ENCODE data around the gene MIER2.
"Not testable (repeated sequence)": the region's sequence is repeated elsewhere in the genome, so short reads cannot be mapped to it uniquely, and the experiment has no call there.

Gene MIER2

GRCh38 chr19:344625-345319 lies at the start of gene MIER2:
TSS of gene MIER2 (minus strand) at chr19:344796. CDS start at chr19:344782, 14 bp downstream.
- DNase-seq (ENCODE audit: low read depth) = peak; percentile 71

GRCh38 chr19:393560-393959 lies 49.0 kb upstream of the MIER2 start:
- DNase-seq (ENCODE audit: low read depth) = not testable (repeated sequence)

GRCh38 chr19:392375-392970 lies 47.9 kb upstream of the MIER2 start:
- DNase-seq (ENCODE audit: low read depth) = no peak

- DNase-seq (ENCODE audit: low read depth) = no peak
Measured at GRCh38 chr19:391726-392374, 47.3 kb upstream of the MIER2 start.

GRCh38 chr19:391207-391557 lies 46.6 kb upstream of the MIER2 start:
- no peak for DNase-seq (ENCODE audit: low read depth)

- DNase-seq (ENCODE audit: low read depth) = no peak
Measured at GRCh38 chr19:390386-391206, 46.0 kb upstream of the MIER2 start.

GRCh38 chr19:389935-390289 lies 45.3 kb upstream of the MIER2 start:
- DNase-seq (ENCODE audit: low read depth) = no peak

GRCh38 chr19:389255-389934 lies 44.8 kb upstream of the MIER2 start:
- no peak for DNase-seq (ENCODE audit: low read depth)

GRCh38 chr19:388691-389090 lies 44.1 kb upstream of the MIER2 start:
- DNase-seq (ENCODE audit: low read depth) = no peak

- DNase-seq (ENCODE audit: low read depth) = no peak
Measured at GRCh38 chr19:387777-388176, 43.2 kb upstream of the MIER2 start.

- not testable (repeated sequence) for DNase-seq (ENCODE audit: low read depth)
Measured at GRCh38 chr19:386632-387301, 42.2 kb upstream of the MIER2 start.

GRCh38 chr19:386189-386588 lies 41.6 kb upstream of the MIER2 start:
- not testable (repeated sequence) for DNase-seq (ENCODE audit: low read depth)

GRCh38 chr19:384799-385169 lies 40.2 kb upstream of the MIER2 start:
- DNase-seq (ENCODE audit: low read depth) = no peak

- DNase-seq (ENCODE audit: low read depth) = no peak
Measured at GRCh38 chr19:383922-384798, 39.6 kb upstream of the MIER2 start.

- DNase-seq (ENCODE audit: low read depth) = no peak
Measured at GRCh38 chr19:383040-383439, 38.4 kb upstream of the MIER2 start.

- peak; percentile 19 for DNase-seq (ENCODE audit: low read depth)
Measured at GRCh38 chr19:382578-382977, 38.0 kb upstream of the MIER2 start.

GRCh38 chr19:381901-382300 lies 37.3 kb upstream of the MIER2 start:
- not testable (repeated sequence) for DNase-seq (ENCODE audit: low read depth)

- DNase-seq (ENCODE audit: low read depth) = not testable (repeated sequence)
Measured at GRCh38 chr19:380618-381219, 36.1 kb upstream of the MIER2 start.

GRCh38 chr19:379796-380195 lies 35.2 kb upstream of the MIER2 start:
- no peak for DNase-seq (ENCODE audit: low read depth)

GRCh38 chr19:378706-379105 lies 34.1 kb upstream of the MIER2 start:
- no peak for DNase-seq (ENCODE audit: low read depth)
